NCI-H526 (cell line): ENCODE measurements around the gene MARCHF3.
"Not testable (repeated sequence)": the region's sequence is repeated elsewhere in the genome, so short reads cannot be mapped to it uniquely, and the experiment has no call there.

Experiments
- DNase-seq, 2 experiments: peaks; one replicate each; lab custom pipeline; 2025; lab: John Stamatoyannopoulos, UW

Gene MARCHF3

GRCh38 chr5:126954981-126955380 lies 75.4 kb downstream of the MARCHF3 start:
- DNase-seq: no peak

DNA sequence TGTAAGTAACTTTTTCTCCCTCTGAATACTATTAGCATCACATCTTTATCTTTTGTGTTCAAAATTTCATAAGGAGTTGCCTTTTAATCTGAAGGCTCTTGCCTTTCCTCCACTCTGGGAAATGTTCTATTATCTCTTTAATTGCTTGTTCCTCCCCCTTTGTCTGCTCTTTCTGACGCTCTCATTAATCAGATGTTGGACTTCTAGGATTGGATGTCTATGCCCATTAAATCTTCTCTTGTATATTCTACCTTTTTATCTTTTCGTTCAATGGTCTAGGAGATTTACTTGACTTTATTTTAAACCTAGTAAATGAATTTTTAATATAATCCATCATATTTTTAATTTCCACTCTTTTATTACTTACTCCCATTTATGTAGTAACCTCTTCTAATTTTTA lies 76.7 kb downstream of the MARCHF3 start:
- DNase-seq: no peak

DNA sequence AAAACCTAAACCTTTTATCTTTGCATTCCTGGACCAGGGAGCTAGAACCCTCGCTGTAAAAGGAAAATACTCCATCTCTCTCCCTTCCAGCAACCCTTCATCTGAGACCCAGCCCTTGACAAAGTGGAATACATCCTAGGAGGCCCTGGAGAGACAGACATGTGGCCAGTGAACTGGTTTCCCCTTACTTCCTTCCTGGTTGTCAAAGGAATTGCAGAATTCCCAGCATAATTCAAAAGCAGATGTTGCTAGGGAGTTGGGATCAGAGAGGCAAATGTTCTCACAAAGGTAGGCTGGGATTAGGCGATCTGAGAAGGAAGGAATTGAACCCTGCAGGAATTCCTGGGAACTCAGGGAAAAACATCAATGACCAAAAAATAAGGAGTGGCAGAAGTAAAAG lies 80.9 kb downstream of the MARCHF3 start:
- no peak for DNase-seq

- no peak for DNase-seq
Measured at GRCh38 chr5:126948453-126948852, 81.9 kb downstream of the MARCHF3 start.

DNA sequence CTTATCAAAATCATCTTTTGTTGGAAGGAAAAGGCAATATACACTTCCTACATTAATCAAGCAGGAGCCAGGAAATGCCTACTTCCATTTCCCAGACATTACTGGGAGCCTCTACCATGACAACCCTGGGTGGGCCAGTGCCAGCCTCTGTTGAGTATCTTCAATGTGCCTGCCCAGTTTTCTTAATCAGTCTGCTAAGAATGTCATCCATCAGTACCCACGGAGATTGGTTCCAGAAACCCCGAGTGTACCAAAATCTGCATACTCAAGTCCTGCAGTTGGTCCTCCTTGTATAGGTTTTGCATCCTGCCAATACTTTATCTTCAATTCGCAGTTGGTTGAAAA lies 82.4 kb downstream of the MARCHF3 start:
- DNase-seq: no peak

DNA sequence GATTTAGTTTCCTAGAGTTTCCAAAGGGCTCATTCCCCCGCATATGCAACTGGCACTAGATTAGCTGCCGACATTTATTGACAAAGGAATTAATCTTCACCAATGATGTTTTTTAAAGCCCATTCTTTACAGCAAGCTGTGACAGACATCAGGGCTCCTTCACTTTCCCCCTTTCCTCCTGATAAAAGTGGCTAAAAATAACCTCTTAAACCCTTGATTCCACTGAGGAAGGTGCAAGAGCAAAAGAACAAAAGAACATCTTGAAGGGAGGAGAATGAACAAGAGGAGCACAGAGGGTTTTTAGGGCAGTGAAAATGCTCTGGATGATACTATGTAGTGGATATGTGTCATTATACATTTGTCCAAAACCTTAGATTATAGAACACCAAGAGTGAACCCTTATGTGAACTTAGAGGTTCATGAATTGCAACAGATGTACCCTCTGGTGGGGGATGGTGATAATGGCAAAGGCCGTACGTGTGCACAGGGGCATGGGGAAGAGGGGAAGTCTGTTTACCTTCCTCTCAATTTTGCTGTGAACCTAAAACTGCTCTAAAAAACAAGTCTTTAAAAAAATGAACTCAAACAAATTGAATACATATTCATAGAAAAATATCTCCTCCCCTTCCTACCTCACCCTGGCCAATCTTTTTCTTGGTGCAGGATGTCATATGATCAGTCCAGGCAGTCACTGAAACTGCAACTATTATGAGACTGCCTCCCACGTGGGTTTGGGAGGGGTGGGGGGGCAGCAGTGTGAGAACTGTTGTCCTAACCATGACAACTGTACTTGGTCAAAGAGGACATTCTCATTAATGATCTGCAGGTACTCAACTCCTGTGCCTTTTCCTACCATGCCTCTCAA lies 83.0 kb downstream of the MARCHF3 start:
- DNase-seq: no peak

- DNase-seq: not testable (repeated sequence)
Measured at GRCh38 chr5:126942908-126943307, 87.5 kb downstream of the MARCHF3 start.

DNA sequence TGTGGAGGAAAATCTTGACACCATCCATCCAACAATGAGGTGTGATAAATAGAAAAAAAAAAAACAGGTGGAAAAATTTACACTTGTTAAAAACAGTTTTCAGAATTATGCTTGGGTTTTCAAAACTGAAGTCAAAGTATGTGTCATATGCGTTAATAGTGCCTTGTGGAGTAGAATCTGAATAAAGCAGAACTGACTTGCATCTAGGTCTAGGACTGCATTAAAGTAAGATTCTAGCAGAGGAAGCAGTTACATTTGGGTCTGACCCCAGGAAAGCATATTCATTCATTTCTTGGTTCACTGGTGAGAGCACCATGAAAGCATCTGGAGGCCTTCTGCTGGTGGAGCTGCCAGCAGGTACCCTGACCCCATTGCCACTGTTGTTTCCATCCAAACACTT lies 89.0 kb downstream of the MARCHF3 start:
- DNase-seq: no peak

- DNase-seq: no peak
Measured at GRCh38 chr5:126939887-126940286, 90.5 kb downstream of the MARCHF3 start.

- DNase-seq: no peak
Measured at GRCh38 chr5:126938466-126938865, 91.9 kb downstream of the MARCHF3 start.

GRCh38 chr5:126937771-126938170 lies 92.6 kb downstream of the MARCHF3 start:
- no peak for DNase-seq

- DNase-seq: no peak
Measured at GRCh38 chr5:126936775-126937418, 93.5 kb downstream of the MARCHF3 start.

DNA sequence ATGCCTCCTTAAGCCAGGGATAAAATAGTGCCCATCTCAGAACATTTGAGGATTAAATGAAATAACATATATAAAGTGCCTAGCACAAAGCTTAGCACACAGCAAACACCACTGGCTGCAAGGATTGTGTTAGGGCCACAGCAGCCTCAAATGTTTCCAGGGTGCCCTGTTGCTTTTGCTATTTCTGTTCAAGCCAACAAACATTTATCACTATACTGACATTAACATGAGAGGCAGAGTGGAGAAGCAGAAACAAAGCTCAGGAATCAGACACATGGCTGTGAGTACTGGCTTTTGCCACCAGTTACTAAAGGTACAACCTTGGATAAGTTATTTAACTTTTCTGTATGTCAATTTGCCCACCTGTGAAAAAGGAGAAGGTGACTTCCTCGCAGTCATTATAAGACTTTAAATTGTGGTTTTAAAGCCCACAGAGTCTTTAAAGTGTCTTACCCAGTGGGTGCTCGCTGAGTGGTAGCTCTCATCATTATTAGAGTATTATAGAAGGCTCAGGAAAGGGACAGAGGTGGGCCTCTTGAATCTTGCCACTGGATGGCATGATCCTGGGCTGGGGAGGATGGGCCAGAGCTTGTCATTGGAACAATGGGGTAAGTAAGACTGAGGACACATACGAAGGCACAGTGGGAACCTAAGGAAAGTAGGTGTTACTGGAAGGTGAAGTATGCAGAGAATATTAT lies 98.2 kb downstream of the MARCHF3 start:
- no peak for DNase-seq

- DNase-seq: no peak
Measured at GRCh38 chr5:126928041-126928440, 102.3 kb downstream of the MARCHF3 start.

DNA sequence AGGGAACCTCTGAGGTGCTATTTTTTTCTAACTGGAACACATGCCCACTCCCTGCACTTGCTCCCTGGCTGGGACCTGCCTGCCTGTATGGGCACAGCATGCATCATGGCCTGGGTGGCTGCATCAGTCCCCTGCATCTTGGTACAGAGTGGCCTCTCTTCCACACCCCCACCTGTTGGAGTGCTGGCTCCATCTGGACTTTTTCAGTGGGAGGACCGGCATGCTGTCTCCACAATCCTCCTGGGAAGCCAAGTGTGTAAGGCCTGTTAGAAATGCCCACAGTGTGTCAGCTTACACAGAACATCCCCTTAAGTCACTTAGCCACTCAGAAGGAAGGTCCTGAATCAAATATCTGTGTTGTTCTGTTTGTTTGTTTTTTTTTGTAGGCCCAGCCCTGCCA lies 102.9 kb downstream of the MARCHF3 start:
- DNase-seq: no peak

- DNase-seq: no peak
Measured at GRCh38 chr5:126926187-126926586, 104.2 kb downstream of the MARCHF3 start.

DNA sequence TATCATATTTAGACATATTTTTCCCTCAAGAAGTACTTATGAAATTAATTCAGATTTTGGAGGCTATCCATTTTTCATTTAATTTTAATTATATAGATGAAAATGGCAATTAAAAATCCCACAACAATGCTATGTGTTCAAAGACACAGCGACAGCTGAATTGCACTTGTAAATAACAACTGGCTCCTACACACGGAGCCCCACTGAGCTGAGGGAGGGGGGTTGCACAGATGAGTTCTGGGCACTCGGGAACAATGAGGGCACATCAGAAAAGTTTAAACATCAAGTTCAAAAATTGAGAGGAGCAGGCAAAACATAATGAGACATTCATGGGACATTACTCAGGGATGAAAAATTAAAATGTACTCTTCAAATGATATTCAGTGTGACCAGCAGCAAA lies 104.9 kb downstream of the MARCHF3 start:
- DNase-seq: no peak

- DNase-seq: no peak
Measured at GRCh38 chr5:126924331-126925033, 105.9 kb downstream of the MARCHF3 start.

DNA sequence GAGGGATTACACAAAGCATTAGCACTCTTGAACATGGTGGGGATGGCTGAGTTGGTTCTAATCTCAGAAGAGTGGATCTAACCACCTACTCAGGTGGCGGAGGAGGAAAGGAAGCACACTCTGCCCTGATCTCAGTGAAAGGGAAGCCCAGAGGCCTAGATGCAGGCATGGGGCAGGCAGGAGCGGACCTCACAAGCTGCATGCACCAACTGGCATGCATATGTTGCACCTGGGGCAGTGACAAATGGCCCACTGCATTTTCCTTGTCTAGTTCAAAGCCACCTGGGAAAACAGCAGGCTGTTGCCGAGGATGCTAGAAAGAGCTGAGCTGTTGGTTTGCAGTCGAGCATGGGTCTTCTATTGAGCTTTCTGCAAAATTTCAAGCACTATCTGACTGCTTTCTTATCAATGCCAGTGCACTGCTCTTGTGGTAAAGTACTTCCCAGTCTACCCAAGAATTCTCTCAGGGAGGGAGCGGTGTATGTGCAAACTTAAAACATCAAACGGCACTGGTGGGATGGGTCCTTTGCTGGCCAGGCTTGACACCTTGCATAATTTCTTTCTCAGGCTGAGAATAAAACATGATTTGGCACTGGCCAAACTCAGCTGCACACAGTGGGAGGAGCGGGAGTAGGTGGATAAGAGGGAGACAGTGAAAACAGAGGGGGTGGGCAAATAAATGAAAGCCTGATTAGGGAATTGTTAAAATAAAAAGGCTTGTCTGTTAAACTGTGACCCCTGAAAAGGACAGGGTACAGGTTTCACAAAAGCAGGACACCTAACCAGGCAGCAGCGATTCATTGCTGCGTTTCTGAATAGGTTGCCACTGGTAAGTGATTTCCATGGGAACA lies 108.9 kb downstream of the MARCHF3 start:
- DNase-seq: no peak

GRCh38 chr5:126920291-126920690 lies 110.1 kb downstream of the MARCHF3 start:
- DNase-seq: peak in 1 of 2 experiments; percentile 18

- DNase-seq: no peak
Measured at GRCh38 chr5:126919566-126919965, 110.8 kb downstream of the MARCHF3 start.

- DNase-seq: no peak
Measured at GRCh38 chr5:126918615-126918957, 111.8 kb downstream of the MARCHF3 start.
